ENCODE results near the gene POM121.

GRCh38 chr7:72924386-72924732 lies 536 bp upstream of the POM121 start:
- TF ChIP-seq POLR2A (IDR thresholded peaks at IDR 0.05), result no peak
- TF ChIP-seq, protein P1, sequence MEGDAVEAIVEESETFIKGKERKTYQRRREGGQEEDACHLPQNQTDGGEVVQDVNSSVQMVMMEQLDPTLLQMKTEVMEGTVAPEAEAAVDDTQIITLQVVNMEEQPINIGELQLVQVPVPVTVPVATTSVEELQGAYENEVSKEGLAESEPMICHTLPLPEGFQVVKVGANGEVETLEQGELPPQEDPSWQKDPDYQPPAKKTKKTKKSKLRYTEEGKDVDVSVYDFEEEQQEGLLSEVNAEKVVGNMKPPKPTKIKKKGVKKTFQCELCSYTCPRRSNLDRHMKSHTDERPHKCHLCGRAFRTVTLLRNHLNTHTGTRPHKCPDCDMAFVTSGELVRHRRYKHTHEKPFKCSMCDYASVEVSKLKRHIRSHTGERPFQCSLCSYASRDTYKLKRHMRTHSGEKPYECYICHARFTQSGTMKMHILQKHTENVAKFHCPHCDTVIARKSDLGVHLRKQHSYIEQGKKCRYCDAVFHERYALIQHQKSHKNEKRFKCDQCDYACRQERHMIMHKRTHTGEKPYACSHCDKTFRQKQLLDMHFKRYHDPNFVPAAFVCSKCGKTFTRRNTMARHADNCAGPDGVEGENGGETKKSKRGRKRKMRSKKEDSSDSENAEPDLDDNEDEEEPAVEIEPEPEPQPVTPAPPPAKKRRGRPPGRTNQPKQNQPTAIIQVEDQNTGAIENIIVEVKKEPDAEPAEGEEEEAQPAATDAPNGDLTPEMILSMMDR (IDR thresholded peaks at IDR 0.05), result no peak

Data from uterus (tissue), 2 donors.